K562 (cell line): ENCODE measurements around the gene TMEM41A. TPM values are rescaled to one million over a fixed set of nuclear protein-coding genes. Genes with fewer than 3 reads are reported as not detected.

ENCODE experiments used
- ATAC-seq: fragments of 200-7000 bp; cut with Tn5 transposase; 3 replicates; pipeline ENCODE4 v1.9.1; 2020; ENCODE audit warnings: moderate library complexity
- BruUV-seq: library from RNA; stranded (reverse); fragments of 400-500 nt; replicated peaks from 2 replicates; lab custom pipeline; 2021; lab: Mats Ljungman, UMichigan
- CTCF ChIA-PET: fragments of 300-600 bp; formaldehyde crosslinking; extraction: SDS; loops from one replicate; lab custom pipeline; 2021; ENCODE audit warnings: low intra/inter-chr PET ratio; lab: Yijun Ruan, JAX
- POLR2A ChIA-PET: fragments of 300-600, 350-650 bp; sonication (Branson Sonifier 250); formaldehyde crosslinking; extraction: SDS; loops from one replicate; lab custom pipeline; 2021; ENCODE audit warnings: antibody characterized with exemption, inconsistent platforms; lab: Yijun Ruan, JAX
- DNase-seq, 4 experiments: peaks; one replicate each; pipeline versions ENCODE4 v3.0.0 to v3.0.0-alpha.2; 2011 to 2018; ENCODE audit warnings: low spot score in 3 of 4, mixed read lengths in 3 of 4; ENCODE audit errors: extremely low read depth in 1 of 4
- FAIRE-seq: peaks from 2 replicates; lab custom pipeline; 2011; peaks lifted over from hg19 to GRCh38; lab: Jason Lieb, UNC
- H2AFZ ChIP-seq: 2 replicates; pipeline ENCODE4 v1.6.0; 2011; ENCODE audit warnings: low read depth, low read length, control low read depth, inconsistent platforms
- H3K27ac ChIP-seq: fragments of 200-600 bp; 3 replicates; pipeline ENCODE4 v1.8.0; 2011; ENCODE audit warnings: low read depth, mild to moderate bottlenecking, control low read depth, inconsistent platforms, low read length, moderate library complexity, mixed read lengths; ENCODE audit errors: extremely low read depth
- H3K27me3 ChIP-seq, 2 experiments: fragments of 300-600 bp in 1 of 2; 2 replicates in 1 of 2; 3 replicates in 1 of 2; pipeline versions ENCODE4 v1.6.0 to v1.8.0; 2011; ENCODE audit warnings: inconsistent platforms in 2 of 2, low read length in 2 of 2, mild to moderate bottlenecking in 1 of 2, mixed read lengths in 1 of 2, moderate library complexity in 1 of 2; ENCODE audit not compliant: control insufficient read depth in 2 of 2, insufficient read depth in 2 of 2
- H3K36me3 ChIP-seq: fragments of 300-600 bp; 3 replicates; pipeline ENCODE4 v1.8.0; 2011; ENCODE audit warnings: mild to moderate bottlenecking, low read length, inconsistent platforms; ENCODE audit not compliant: control insufficient read depth, insufficient read depth
- H3K4me1 ChIP-seq, 2 experiments: fragments of 200-600 bp in 1 of 2; replicated peaks in 1 of 2; 2 replicates in 1 of 2; 3 replicates in 1 of 2; pipeline versions ENCODE4 v1.5.1 to v1.8.0; 2011; ENCODE audit warnings: inconsistent platforms in 2 of 2, low read length in 2 of 2, mild to moderate bottlenecking in 1 of 2, mixed read lengths in 1 of 2, moderate library complexity in 1 of 2; ENCODE audit not compliant: control insufficient read depth in 2 of 2, insufficient read depth in 2 of 2
- H3K4me2 ChIP-seq: 2 replicates; pipeline ENCODE4 v1.6.1; 2011; ENCODE audit warnings: low read length, control low read depth, inconsistent platforms, mixed read lengths; ENCODE audit not compliant: insufficient read depth
- H3K4me3 ChIP-seq: fragments of 200-600 bp; sonication (generic), shearing (Covaris generic); 2 replicates; pipeline ENCODE4 v1.5.1; 2016; ENCODE audit warnings: control low read depth, inconsistent platforms
- H3K79me2 ChIP-seq: fragments of 200-600 bp; 3 replicates; pipeline ENCODE4 v1.8.0; 2011; ENCODE audit warnings: low read length, inconsistent platforms; ENCODE audit not compliant: control insufficient read depth, insufficient read depth
- H3K9ac ChIP-seq, 2 experiments: 2 replicates each; pipeline versions ENCODE4 v1.6.0 to v1.6.1; 2011; ENCODE audit warnings: low read depth in 2 of 2, low read length in 2 of 2, control low read depth in 1 of 2, inconsistent platforms in 1 of 2, mild to moderate bottlenecking in 1 of 2, mixed read lengths in 1 of 2; ENCODE audit not compliant: insufficient read depth in 1 of 2
- H3K9me1 ChIP-seq: one replicate; pipeline ENCODE4 v1.6.0; 2011; ENCODE audit warnings: inconsistent platforms, mild to moderate bottlenecking, low read length, moderate library complexity; ENCODE audit not compliant: control insufficient read depth, insufficient read depth
- H3K9me3 ChIP-seq: replicated peaks from 2 replicates; pipeline ENCODE4 v1.5.1; 2011; ENCODE audit warnings: low read depth, low read length, inconsistent platforms; ENCODE audit not compliant: control insufficient read depth, insufficient read depth
- H4K20me1 ChIP-seq: replicated peaks from 2 replicates; pipeline ENCODE4 v1.6.1; 2011; ENCODE audit warnings: low read length, inconsistent platforms, mixed read lengths; ENCODE audit not compliant: control insufficient read depth, insufficient read depth
- DACH1 ChIP-seq: fragments of 450-650 bp; IDR thresholded peaks from 2 replicates; pipeline ENCODE4 v1.6.1; 2018; ENCODE audit not compliant: partially characterized antibody
- HNRNPUL1 ChIP-seq: fragments of 200-400 bp; formaldehyde crosslinking; IDR thresholded peaks from 2 replicates; pipeline ENCODE4 v1.6.1; 2017; ENCODE audit warnings: low read length
- KAT8 ChIP-seq: fragments of 450-650 bp; IDR thresholded peaks from 2 replicates; pipeline ENCODE4 v1.6.1; 2016; ENCODE audit warnings: low read depth, mild to moderate bottlenecking
- KLF13 ChIP-seq: fragments of 450-650 bp; IDR thresholded peaks from 2 replicates; pipeline ENCODE4 v1.6.1; 2016; ENCODE audit warnings: missing genetic modification characterization, low read depth, mild to moderate bottlenecking, missing compliant biosample characterization, moderate library complexity, borderline replicate concordance
- MCM7 ChIP-seq, 2 experiments: fragments of 450-650 bp; IDR thresholded peaks; 2 replicates each; pipeline ENCODE4 v1.6.1; 2016 to 2018
- MEIS2 ChIP-seq: fragments of 450-650 bp; IDR thresholded peaks from 2 replicates; pipeline ENCODE4 v1.6.1; 2014; ENCODE audit warnings: mild to moderate bottlenecking; ENCODE audit not compliant: partially characterized antibody
- PHB2 ChIP-seq: fragments of 450-650 bp; IDR thresholded peaks from 2 replicates; pipeline ENCODE4 v1.6.1; 2017; ENCODE audit warnings: low read depth
- PML ChIP-seq: IDR thresholded peaks from 2 replicates; pipeline ENCODE4 v1.6.1; 2012; ENCODE audit warnings: low read length, inconsistent platforms
- RFX1 ChIP-seq: fragments of 450-650 bp; IDR thresholded peaks from 2 replicates; pipeline ENCODE4 v1.6.1; 2016; ENCODE audit warnings: mild to moderate bottlenecking, moderate library complexity
- SIX5 ChIP-seq, 2 experiments: IDR thresholded peaks; 2 replicates each; pipeline ENCODE4 v1.6.1; 2011; ENCODE audit warnings: low read length in 2 of 2, borderline replicate concordance in 1 of 2, low read depth in 1 of 2, mild to moderate bottlenecking in 1 of 2, moderate library complexity in 1 of 2; ENCODE audit not compliant: insufficient read depth in 1 of 2
- SMAD4 ChIP-seq: fragments of 250-450 bp; sonication (Bioruptor Pico); conservative IDR thresholded peaks from 2 replicates; pipeline ENCODE4 v1.8.0; 2021; ENCODE audit warnings: inconsistent platforms, mild to moderate bottlenecking, moderate library complexity
- ZNF12 ChIP-seq: sonication (generic); formaldehyde crosslinking; IDR thresholded peaks from 2 replicates; pipeline ENCODE4 v1.4.0; 2020; ENCODE audit warnings: mild to moderate bottlenecking, missing genetic modification reagents
- ZNF347 ChIP-seq: fragments of 450-650 bp; formaldehyde crosslinking; IDR thresholded peaks from 2 replicates; pipeline ENCODE4 v1.4.0; 2020; ENCODE audit warnings: low read depth, mild to moderate bottlenecking, moderate library complexity
- WGBS: fragments of 100-300 bp; shearing (Covaris generic); methylation state at CpG from one replicate; pipeline ENCODE4 v1.1.6; 2016; ENCODE audit warnings: low coverage, mixed read lengths; ENCODE audit not compliant: insufficient coverage; ENCODE audit errors: missing lambda C conversion rate; 5-methylcytosine and 5-hydroxymethylcytosine counted together
- in situ Hi-C: fragments of 300-500 bp; cut with MboI; formaldehyde crosslinking; loops from 4 replicates; pipeline ENCODE4 v1.15.0; 2018; ENCODE audit warnings: inconsistent platforms, mixed read lengths
- intact Hi-C: fragments of 100-400 bp; cut with micrococcal nuclease; formaldehyde crosslinking; loops from 2 replicates; pipeline ENCODE4 v1.14.2; 2022
- polyA plus RNA-seq, 8 experiments: library from polyadenylated mRNA; depleted of rRNA in 4 of 8; stranded (reverse) in 5 of 8; unstranded in 3 of 8; fragments of >200 nt; fragmentation: Nextera tagmentation in 2 of 8; fragmentation: Illumina TruSeq in 1 of 8; extraction: Ambion mirVana in 2 of 8; extraction: Trizol in 1 of 8; gene quantifications; 2 replicates each; pipeline versions ENCODE4 v1.2.1 to v1.2.3, GENCODE V29; 2011 to 2014; ENCODE audit warnings: inconsistent platforms in 1 of 8, missing spikeins in 1 of 8
- total RNA-seq, 7 experiments: library from RNA; depleted of rRNA in 6 of 7; stranded (reverse); fragments of >200 nt in 6 of 7; fragmentation: Illumina TruSeq in 2 of 7; extraction: Trizol in 2 of 7; gene quantifications; 2 replicates each; pipeline versions ENCODE4 v1.2.1 to v1.2.3, GENCODE V29; 2011 to 2021; ENCODE audit warnings: low replicate concordance in 1 of 7
- TF ChIP-seq, protein P1 (sequence below): fragments of 250-450 bp; sonication (Bioruptor Pico); IDR thresholded peaks from 2 replicates; pipeline ENCODE4 v1.8.0; 2021; ENCODE audit warnings: borderline replicate concordance, mild to moderate bottlenecking, moderate library complexity; ENCODE audit not compliant: poor library complexity, severe bottlenecking
- TF ChIP-seq, protein P2 (sequence below): fragments of 250-450 bp; sonication (Bioruptor Pico); IDR thresholded peaks from 2 replicates; pipeline ENCODE4 v1.5.0; 2020; ENCODE audit warnings: mild to moderate bottlenecking
- TF ChIP-seq, protein P3 (sequence below): fragments of 450-650 bp; IDR thresholded peaks from 2 replicates; pipeline ENCODE4 v1.6.1; 2016
- TF ChIP-seq, protein P4 (sequence below), 2 experiments: fragments of 450-650 bp in 1 of 2; sonication (generic) in 1 of 2; formaldehyde crosslinking in 1 of 2; IDR thresholded peaks in 1 of 2; conservative IDR thresholded peaks in 1 of 2; 2 replicates each; pipeline versions ENCODE4 v1.6.1 to v1.8.1; 2016 to 2023; ENCODE audit warnings: mild to moderate bottlenecking in 2 of 2, moderate library complexity in 2 of 2, inconsistent platforms in 1 of 2, missing genetic modification reagents in 1 of 2
- TF ChIP-seq, protein P5 (sequence below): fragments of 250-450 bp; sonication (Bioruptor Pico); IDR thresholded peaks from 2 replicates; pipeline ENCODE4 v1.5.0; 2021

Gene TMEM41A
- total and polyA plus RNA-seq, 9 of the 15 experiments (the other 6 are each of a cell fraction or from before 2014, with no cell fraction given): 22.5 to 65.9 (median 31.5) TPM

DNA sequence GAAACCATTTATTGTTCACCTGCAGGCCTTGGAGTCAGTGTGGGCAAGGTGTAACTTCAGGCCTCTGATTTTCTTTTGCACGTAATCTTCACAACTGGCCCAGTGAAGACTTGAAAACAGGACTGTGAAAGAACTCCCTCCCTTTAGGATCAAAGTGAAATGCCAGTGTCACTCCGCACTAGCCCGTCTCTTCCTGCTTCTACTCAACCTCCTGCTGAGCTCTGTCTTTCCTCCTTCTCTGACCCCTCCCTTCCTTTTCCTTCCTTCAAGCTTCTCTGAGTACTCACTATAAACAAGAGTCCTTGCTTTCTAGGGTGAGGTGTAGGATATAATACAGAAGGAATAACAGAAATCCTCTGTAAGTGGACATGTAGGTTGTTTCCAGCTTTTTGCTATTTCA lies 28.5 kb downstream of the TMEM41A start:
- WGBS: 12% methylated on average over 3 of the region's 3 CpGs
- peaks cover 3% of the 10 kb centered on the region; the same call in 1 of the 3 replicates for H3K36me3 ChIP-seq
- no peaks in the 10 kb centered on the region for H3K9me3 ChIP-seq
- no peak overlapping the region for H3K9ac ChIP-seq
- H4K20me1 ChIP-seq: no peaks in the 10 kb centered on the region
- ChIA-PET POLR2A (interaction anchor here (0.7 to 1.4 kb wide), 7 partner anchors 8 to 22 kb away, joined by 3 to 5 read pairs (median 4); no protein-coding TSS in a partner anchor), CTCF (no interaction called here)
- peaks cover 13 to 31% of the 10 kb centered on the region in 2 experiments for H3K4me1 ChIP-seq
- no peaks in the 10 kb centered on the region for H3K27me3 ChIP-seq
- no peaks in the 10 kb centered on the region; the same call in 2 of the 3 replicates for H3K79me2 ChIP-seq
- H3K27ac ChIP-seq: no peak overlapping the region
- ATAC-seq (peak; percentile 59), DNase-seq (peak in 2 of 4 experiments; percentile 40 to 67), FAIRE-seq (peak; percentile 81)
- no peaks in the 10 kb centered on the region for H3K9me1 ChIP-seq
- BruUV-seq: no TSS peak
- intact Hi-C loops: no loop called here
- in situ Hi-C loops: no loop called here
- no peak overlapping the region; the same call in 1 of the 2 replicates for H3K4me2 ChIP-seq
- peak overlapping the region; percentile 79 for H2AFZ ChIP-seq
- H3K4me3 ChIP-seq: no peak overlapping the region
- TF ChIP-seq SMAD4 (CRISPR knock-in tag) (peak; percentile 23; the same call in 1 of the 2 replicates), MEIS2 (peak; percentile 26), RFX1 (no peak), SIX5 (IDR thresholded peaks at IDR 0.05; ENCODE audit: borderline replicate concordance in 1 of 2, insufficient read depth in 1 of 2, low read depth in 1 of 2, low read length in 2 of 2) (no peak), ZNF12 (CRISPR knock-in tag) (no peak), HNRNPUL1 (no peak), PHB2 (no peak), MCM7 (IDR thresholded peaks at IDR 0.05) (no peak), PML (no peak), DACH1 (no peak), KLF13 (no peak), KAT8 (no peak), ZNF347 (CRISPR knock-in tag) (no peak)
- TF ChIP-seq, protein P1, sequence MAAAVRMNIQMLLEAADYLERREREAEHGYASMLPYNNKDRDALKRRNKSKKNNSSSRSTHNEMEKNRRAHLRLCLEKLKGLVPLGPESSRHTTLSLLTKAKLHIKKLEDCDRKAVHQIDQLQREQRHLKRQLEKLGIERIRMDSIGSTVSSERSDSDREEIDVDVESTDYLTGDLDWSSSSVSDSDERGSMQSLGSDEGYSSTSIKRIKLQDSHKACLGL (CRISPR knock-in tag): no peak
- TF ChIP-seq, protein P2, sequence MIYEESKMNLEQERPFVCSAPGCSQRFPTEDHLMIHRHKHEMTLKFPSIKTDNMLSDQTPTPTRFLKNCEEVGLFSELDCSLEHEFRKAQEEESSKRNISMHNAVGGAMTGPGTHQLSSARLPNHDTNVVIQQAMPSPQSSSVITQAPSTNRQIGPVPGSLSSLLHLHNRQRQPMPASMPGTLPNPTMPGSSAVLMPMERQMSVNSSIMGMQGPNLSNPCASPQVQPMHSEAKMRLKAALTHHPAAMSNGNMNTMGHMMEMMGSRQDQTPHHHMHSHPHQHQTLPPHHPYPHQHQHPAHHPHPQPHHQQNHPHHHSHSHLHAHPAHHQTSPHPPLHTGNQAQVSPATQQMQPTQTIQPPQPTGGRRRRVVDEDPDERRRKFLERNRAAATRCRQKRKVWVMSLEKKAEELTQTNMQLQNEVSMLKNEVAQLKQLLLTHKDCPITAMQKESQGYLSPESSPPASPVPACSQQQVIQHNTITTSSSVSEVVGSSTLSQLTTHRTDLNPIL (CRISPR knock-in tag): no peak
- TF ChIP-seq, protein P3, sequence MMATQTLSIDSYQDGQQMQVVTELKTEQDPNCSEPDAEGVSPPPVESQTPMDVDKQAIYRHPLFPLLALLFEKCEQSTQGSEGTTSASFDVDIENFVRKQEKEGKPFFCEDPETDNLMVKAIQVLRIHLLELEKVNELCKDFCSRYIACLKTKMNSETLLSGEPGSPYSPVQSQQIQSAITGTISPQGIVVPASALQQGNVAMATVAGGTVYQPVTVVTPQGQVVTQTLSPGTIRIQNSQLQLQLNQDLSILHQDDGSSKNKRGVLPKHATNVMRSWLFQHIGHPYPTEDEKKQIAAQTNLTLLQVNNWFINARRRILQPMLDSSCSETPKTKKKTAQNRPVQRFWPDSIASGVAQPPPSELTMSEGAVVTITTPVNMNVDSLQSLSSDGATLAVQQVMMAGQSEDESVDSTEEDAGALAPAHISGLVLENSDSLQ: peak; percentile 70
- TF ChIP-seq, protein P4, sequence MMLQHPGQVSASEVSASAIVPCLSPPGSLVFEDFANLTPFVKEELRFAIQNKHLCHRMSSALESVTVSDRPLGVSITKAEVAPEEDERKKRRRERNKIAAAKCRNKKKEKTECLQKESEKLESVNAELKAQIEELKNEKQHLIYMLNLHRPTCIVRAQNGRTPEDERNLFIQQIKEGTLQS (IDR thresholded peaks at IDR 0.05): no peak
- TF ChIP-seq, protein P4 (CRISPR knock-in tag; conservative IDR thresholded peaks at IDR 0.05): no peak
- TF ChIP-seq, protein P5, sequence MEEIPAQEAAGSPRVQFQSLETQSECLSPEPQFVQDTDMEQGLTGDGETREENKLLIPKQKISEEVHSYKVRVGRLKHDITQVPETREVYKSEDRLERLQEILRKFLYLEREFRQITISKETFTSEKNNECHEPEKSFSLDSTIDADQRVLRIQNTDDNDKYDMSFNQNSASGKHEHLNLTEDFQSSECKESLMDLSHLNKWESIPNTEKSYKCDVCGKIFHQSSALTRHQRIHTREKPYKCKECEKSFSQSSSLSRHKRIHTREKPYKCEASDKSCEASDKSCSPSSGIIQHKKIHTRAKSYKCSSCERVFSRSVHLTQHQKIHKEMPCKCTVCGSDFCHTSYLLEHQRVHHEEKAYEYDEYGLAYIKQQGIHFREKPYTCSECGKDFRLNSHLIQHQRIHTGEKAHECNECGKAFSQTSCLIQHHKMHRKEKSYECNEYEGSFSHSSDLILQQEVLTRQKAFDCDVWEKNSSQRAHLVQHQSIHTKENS (CRISPR knock-in tag): no peak
